Stimulated activated CD8-positive, alpha-beta memory T cell treated with anti-CD3 and anti-CD28 coated beads, Interleukin-7, amount 100 ng/mL, for 1 hour (primary cell): ENCODE data around the gene PPP2R1B.
"Not testable (repeated sequence)": the region's sequence is repeated elsewhere in the genome, so short reads cannot be mapped to it uniquely, and the experiment has no call there.

Experiments used
- DNase-seq, 2 donors: peaks; one replicate each; pipeline ENCODE4 v3.0.0-alpha.2; 2020; ENCODE audit warnings: low read depth in 2 of 2

PPP2R1B gene

GRCh38 chr11:111726301-111726713, 39.9 kb downstream of the PPP2R1B start:
- no peak for DNase-seq

DNA sequence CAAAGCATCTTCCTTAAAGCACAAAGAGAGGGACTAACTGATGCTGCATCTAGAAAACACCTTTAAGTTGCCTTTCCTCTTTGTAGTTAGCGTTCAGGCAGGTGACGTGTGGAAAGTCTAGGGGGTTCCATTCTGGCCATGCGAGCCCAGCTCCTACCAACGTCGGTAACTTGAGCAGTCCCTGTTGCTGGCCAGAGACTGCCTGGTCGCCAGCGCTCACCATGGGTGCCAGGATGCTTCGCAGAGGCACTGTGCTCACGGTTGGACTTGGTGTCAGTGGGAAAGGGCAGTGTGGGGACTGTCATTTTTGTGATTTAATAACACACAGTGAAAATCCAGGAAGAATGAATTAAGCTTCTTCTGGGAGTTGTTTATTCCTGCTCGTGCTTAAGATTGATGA, 40.6 kb downstream of the PPP2R1B start:
- no peak for DNase-seq

DNA sequence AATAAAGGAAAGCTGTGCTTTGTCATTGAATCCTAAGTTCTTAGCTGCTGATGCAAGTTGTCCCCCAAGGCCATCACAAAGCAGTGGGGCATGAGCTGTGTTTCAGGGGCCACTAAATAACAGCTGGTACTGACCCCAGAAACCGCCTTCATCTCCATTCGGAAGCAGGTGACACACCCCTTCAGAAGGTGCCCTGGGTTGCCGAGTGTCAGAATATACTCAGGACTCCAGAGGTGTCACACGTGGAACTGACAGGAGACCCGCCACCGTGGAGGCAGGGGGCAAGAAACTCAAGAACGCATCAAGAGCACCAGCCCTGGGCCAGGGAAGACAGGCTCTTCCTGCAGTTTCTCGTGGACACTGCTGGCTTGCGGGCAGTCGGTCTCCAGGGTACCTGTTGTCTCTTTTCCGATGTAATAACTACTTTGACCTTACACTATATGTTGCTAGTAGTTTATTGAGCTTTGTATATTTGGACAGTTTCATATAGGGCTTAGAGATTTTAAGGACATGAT, 41.5 kb downstream of the PPP2R1B start:
- no peak for DNase-seq

- DNase-seq: no peak
These were observed 42.6 kb downstream of the PPP2R1B start for GRCh38 chr11:111723595-111723994.

DNA sequence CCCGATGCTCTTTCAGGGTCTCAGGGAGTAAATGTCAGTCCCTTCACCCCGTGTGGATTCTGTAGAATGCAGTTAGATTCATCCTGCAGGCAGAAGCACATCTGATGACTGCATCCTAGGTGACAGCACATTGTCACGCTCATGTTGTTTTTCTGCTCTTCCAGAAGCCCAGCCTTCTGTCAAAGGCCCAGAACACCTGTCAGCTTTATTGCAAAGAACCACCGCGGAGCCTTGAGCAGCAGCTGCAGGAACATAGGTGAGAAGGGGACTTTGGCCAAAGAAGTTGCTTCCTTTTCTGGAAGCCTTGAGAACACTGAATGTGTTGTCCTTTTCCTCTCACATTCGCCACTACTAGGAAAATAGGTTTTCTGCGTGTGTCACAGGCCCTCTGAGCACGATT, 43.7 kb downstream of the PPP2R1B start:
- DNase-seq: no peak

DNA sequence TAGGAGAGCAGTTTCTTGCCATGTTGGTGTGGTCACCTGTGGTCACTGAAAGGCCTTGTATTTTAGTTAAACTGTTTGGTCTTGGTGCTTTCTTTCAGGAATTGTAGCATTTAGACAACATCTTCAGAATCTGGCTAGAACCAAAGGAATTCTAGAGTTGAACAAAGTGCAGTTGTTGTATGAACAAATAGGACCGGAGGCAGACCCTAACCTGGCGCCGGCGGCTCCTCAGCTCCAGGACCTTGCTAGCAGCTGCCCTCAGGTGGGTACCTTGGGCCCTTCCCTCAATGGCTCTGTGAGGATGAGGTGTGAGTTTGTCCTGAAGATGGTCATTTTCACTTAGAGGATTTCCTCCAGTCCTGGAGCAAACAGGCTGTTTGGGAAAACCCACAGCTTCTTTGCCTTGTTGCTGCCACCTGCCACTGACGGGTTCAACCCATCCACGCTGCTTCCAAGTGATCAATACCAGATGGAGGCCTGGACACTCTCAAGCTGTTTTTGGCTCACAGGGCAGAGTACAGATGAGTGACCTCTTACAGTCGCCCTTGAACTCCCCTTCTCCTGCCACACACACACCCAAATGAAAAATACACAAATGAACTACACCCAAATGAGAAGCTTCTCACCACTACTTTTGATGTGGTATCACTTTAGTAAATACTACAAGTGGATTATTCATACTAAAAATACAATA, 45.2 kb downstream of the PPP2R1B start:
- no peak for DNase-seq

DNA sequence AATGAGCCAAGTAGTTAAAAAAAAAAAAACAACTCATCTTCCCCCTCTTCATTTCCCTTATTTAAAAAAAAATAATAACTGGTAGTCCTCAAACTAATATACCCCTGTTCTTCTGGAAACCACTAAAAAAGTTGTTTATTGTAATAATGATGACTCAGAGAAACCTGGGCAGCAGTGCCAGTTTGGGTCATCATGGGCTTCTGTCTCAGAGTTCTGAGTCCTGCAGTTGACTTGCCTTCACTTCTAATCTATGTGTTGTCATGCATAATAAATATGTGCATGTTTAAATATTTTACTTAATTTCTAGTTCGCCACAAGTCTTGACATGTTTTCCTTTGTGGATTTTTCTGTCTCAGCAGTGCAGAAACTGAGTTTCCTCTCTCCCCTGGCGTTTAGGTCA, 46.8 kb downstream of the PPP2R1B start:
- DNase-seq: no peak

DNA sequence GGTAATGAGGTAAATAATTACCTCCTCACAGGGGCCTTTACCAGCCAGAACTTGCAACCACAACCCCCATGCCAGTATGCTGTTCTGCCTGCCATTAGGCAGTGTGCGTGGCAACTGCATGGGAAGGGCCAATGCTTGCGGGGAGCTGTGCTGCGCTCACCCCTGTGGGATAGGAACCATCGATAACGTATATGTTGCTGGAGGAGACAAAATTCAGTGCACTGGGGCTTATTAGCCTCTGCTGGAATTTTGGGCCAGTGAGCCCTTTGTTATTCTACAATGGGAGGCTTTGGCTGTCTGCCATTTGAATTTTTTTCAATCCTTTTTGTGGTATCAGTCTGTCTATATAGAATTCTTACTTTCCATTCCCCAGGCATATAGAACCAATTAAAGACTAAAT, 47.3 kb downstream of the PPP2R1B start:
- DNase-seq: no peak

DNA sequence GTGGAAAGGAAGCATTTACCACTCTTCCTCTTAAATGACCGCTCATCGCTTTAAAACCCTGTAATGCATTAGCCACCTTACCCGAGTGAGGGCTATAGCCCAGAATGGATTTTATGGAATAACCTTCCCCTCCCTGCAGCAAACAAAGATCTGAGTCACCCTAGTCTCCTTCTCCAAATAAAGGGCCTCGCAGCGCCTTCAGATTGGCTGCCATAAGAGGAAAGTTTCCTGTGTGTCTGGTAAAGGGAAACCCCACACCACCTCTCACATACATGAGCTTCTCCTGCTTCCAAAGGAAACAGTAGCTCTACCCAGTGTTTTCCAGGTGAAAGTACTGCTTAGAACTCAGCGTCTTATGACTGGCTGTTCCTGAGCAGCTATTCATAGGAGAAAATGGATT, 47.8 kb downstream of the PPP2R1B start:
- no peak for DNase-seq

- DNase-seq: not testable (repeated sequence)
These were observed 48.5 kb downstream of the PPP2R1B start for GRCh38 chr11:111717660-111718059.

DNA sequence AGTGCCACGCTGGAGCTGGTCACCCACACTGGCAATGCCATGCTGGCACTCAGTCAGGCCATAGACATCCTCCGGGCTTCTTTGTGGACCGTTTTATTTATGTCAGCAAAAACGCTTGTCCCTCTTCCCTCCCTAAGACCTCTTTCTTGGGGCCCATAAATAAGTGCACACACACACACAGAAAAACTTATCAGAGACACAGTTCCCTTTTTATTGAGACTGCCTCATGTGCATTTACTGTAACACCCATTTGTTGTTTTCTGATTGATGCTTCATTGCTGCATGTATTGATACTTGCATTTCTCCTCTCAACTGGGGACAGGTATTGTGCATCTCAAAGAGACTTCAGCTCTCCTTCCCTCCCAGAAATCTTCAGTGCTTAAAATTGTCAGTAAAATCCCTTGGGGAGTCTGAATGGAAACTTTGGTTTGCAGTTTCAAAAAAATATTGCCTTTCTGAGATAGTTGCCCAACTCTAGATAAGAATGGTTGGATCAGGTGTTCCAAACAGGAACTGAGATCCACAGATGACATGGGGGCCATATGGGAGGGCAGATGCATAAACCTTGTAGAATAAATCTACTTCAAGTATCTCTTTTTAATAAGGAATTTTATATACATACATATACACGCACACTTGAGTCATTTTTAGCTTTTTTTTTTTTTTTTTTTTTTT, 50.9 kb downstream of the PPP2R1B start:
- no peak for DNase-seq

DNA sequence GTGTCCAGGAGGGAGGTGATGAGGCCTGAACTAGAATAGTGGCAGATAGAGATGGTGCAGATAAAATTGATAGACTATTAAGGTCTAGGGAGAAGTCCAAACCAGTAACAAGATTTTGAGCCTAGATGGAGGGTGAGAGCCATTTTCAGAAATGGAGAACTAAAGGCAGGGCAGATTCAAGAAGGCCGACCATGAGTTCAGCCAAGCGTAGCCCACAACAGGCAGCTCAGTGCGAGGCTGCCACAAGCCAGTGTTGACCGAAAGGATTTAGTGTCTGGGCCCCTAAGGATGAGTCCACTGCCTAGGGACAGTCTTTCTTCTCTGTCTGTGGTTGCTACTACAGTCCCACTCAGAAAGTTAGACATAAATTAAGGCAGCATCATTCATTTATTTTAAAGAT, 51.7 kb downstream of the PPP2R1B start:
- no peak for DNase-seq

DNA sequence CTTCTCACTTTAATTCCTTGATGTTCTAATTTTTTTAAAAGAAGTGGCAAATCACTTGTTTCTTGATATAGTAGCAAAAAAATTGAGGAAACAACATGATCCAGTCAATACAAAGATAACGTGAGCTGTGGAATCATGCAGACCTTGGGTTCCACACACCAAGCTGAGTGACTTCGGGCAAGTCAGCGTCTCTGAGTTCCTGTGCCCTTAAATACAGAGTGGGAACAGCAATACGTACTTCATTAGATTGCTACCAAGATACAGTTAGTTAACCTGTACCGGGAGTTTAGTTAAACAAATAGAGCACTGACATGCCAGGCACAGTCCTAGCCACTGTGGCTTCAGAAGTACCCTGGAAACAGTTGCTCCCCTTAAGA, 58.5 kb downstream of the PPP2R1B start:
- no peak for DNase-seq

DNA sequence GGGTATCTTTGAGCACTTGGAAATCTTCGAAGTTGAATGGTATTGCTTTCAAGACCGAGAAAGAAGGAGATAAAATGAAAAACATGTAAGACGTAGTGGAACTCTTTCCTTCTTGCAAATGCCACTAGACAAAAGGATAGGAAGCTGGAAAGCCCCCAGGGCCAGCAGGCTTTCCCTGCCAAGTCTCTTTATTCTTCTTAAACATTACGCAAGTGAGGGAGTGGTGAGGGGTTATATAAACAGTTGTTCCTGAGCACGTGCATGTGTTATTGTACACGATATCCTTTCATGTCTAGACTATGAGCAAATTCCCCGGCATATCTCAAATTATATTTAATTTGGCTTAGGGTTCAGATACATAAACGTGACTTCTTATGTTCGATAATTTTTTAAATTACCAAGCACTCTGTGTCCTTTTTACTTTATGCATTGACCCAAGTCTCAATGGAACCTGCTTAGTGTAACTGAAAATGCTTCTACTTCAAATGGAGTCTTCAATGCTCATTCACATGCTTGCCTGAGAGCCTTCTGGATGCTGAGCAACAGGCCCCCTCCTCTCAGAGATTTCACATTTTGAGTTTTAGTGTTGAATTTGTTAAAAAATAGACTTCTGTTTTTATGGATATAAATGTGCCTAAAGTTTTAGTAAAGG, 59.0 kb downstream of the PPP2R1B start:
- DNase-seq: no peak

- no peak for DNase-seq
These were observed 62.6 kb downstream of the PPP2R1B start for GRCh38 chr11:111703576-111703975.

GRCh38 chr11:111702623-111703022, 63.6 kb downstream of the PPP2R1B start:
- no peak for DNase-seq

DNA sequence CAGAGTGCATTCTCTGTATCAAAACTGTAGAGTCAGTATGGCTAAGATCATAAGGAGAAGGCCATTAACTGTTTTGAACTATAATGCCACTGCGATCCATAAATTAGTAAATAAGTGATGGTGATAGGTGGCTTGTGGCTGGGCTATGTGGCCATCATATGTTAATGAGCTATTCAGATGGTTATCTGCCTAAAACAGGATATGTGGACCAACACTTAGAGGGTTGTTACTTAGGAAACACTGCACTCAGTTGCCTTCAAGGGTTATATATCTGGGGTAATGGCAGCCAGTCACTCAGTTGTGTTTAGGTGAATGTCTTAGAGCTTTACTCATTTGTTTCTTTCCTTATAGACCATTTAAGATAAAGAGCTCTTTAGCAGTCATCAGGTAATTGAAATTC, 66.0 kb downstream of the PPP2R1B start:
- DNase-seq: no peak

- no peak for DNase-seq
These were observed 66.5 kb downstream of the PPP2R1B start for GRCh38 chr11:111699579-111700156.

GRCh38 chr11:111698852-111699559, 67.2 kb downstream of the PPP2R1B start:
- DNase-seq: no peak

GRCh38 chr11:111697933-111698371, 68.2 kb downstream of the PPP2R1B start:
- DNase-seq: no peak

DNA sequence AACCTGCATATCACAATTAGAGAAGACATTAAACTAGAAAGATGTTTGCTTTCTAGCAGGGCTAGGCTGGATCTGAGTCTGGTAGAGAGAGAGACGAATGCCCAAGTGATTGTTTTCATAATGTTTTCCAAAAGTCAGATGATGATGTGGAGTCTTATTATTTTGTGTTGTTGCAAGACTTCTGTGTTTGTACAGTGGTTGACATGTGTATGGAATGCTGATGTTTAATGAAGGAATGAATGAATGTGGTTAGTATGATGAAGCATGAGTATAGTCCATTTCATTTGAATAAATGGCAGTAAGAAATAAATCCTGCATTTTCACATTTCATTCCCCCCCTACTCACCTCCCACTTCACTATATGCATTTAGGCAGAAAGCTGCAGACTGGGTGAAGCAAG, 69.6 kb downstream of the PPP2R1B start:
- DNase-seq: no peak

DNA sequence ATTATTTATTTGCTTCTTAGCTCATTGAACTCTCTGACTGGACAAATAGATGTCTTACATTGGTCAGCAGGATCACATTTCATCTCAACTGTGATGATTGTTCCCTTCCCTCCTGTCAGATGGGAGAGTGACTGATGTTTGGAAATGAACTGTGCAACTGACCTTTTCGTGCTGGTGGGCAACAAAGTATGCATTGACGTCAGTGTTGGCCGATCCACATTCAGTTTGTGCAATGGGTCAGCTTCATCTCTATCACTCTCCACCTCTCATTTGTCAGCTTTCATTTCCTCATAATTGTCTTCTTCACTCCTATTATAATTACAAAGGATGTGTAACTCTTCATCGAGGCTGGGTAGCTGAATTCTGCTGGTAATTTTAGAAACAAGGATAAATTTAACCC, 71.3 kb downstream of the PPP2R1B start:
- no peak for DNase-seq
